Aorta (tissue), 5 donors: Measurements from ENCODE around the gene ASXL2. TPM values are rescaled to one million over a fixed set of nuclear protein-coding genes. Genes with fewer than 3 reads are reported as not detected.
"Not testable (repeated sequence)": the region's sequence is repeated elsewhere in the genome, so short reads cannot be mapped to it uniquely, and the experiment has no call there.

Experiments
- ATAC-seq: fragments of 200-7000 bp; cut with Tn5 transposase; one replicate; pipeline ENCODE4 v1.9.1; 2022; ENCODE audit warnings: moderate library complexity; ENCODE audit not compliant: low FRiP score
- DNase-seq, 2 donors: peaks; one replicate each; pipeline ENCODE4 v3.0.0-alpha.2; 2020
- H3K27ac ChIP-seq, 2 donors: one replicate each; pipeline ENCODE4 v1.5.1; 2013; ENCODE audit warnings: low read length in 2 of 2, mild to moderate bottlenecking in 2 of 2, moderate library complexity in 2 of 2, control low read depth in 1 of 2, inconsistent platforms in 1 of 2, low read depth in 1 of 2
- H3K27me3 ChIP-seq, 2 donors: one replicate each; pipeline ENCODE4 v1.6.1; 2013; ENCODE audit warnings: control low read depth in 1 of 2, low read length in 1 of 2, mild to moderate bottlenecking in 1 of 2, moderate library complexity in 1 of 2; ENCODE audit not compliant: insufficient read depth in 2 of 2, control insufficient read depth in 1 of 2
- H3K36me3 ChIP-seq, 2 donors: one replicate each; pipeline ENCODE4 v1.6.1; 2013; ENCODE audit warnings: control low read depth in 1 of 2, low read length in 1 of 2, mild to moderate bottlenecking in 1 of 2; ENCODE audit not compliant: insufficient read depth in 2 of 2, control insufficient read depth in 1 of 2
- H3K4me1 ChIP-seq, 2 donors: one replicate each; pipeline ENCODE4 v1.6.1; 2013; ENCODE audit warnings: low read length in 2 of 2, control low read depth in 1 of 2, mild to moderate bottlenecking in 1 of 2, moderate library complexity in 1 of 2; ENCODE audit not compliant: insufficient read depth in 2 of 2, control insufficient read depth in 1 of 2
- H3K4me3 ChIP-seq, 2 donors: one replicate each; pipeline ENCODE4 v1.5.1; 2013; ENCODE audit warnings: low read length in 2 of 2, control low read depth in 1 of 2, mild to moderate bottlenecking in 1 of 2
- H3K9me3 ChIP-seq: one replicate; pipeline ENCODE4 v1.6.1; 2013; ENCODE audit warnings: mild to moderate bottlenecking, low read length; ENCODE audit not compliant: control insufficient read depth
- WGBS, 2 donors: extraction: QIAGEN DNeasy Blood & Tissue Kit; methylation state at CpG; one replicate each; pipeline ENCODE4 v1.1.7; 2013; 5-methylcytosine and 5-hydroxymethylcytosine counted together
- intact Hi-C, 2 donors: fragments of 100-400 bp; cut with DNase I; formaldehyde crosslinking; loops; one replicate each; pipeline versions ENCODE4 v1.14.2 to v1.15.0; 2022
- polyA plus RNA-seq, 2 donors: library from polyadenylated mRNA; stranded (reverse); fragments of 200-250 nt; gene quantifications; one replicate each; pipeline ENCODE4 v1.2.3, GENCODE V29; 2013
- total RNA-seq, 2 donors: library from RNA; stranded (reverse); fragmentation: NEBNext Ultra II Directional; extraction: Animal tissue kit (Norgen Biotek cat#: 25700); gene quantifications; one replicate each; pipeline ENCODE4 v1.2.1, GENCODE V29; 2021
- donor health status: healthy with polysubstance abuse.
- donor health status: Bipolar disorder and iron deficiency.
- donor health status: DM: no; HTN: no; CAD: no.
- donor health status: DM: no; HTN: no; CAD: no.
- donor health status: DM: yes; HTN: yes; CAD: no.

Gene ASXL2
- total and polyA plus RNA-seq, 4 donors: 1.4 to 32.7 (median 14.2) TPM

DNA sequence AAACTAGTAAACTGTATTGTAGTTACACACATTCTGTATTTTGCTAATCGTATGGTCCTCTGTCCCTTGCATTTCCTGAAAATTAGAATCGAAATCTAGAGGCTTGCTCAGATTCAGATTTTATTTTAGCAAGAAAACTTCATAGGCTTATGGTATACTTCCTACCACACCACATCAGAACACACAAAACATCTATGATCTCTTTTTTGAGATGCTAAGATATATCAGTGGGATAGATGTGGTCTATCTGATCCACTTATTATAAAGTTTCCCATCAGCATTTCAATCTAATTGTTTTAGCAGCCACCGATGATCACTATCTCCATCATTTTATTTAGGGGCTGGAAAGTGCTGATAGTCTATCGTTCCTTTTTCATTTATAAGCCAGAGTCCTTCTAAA is 27.9 kb downstream of the ASXL2 start:
- DNase-seq, H3K27ac ChIP-seq, ATAC-seq, H3K9me3 ChIP-seq, H3K36me3 ChIP-seq, H3K4me1 ChIP-seq, H3K27me3 ChIP-seq, H3K4me3 ChIP-seq, intact Hi-C loops: not testable (repeated sequence)
- 59 to 62% methylated on average over 4 of the region's 4 CpGs for WGBS, 2 donors

DNA sequence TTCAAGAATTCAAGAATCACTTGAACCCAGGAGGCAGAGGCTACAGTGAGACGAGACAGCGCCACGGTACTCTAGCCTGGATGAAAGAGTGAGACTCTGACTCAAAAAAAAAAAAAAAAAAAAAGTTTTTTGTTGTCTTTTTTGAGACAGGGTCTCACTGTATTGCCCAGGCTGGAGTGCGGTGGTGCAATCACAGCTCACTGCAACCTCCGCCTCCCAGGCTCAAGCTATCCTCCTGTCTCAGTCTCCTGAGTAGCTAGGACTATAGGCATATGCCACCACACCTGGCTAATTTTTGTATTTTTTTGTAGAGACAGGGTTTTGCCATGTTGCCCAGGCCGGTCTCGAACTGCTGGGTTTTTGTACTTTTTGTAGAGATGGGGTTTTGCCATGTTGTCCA is 28.9 kb downstream of the ASXL2 start:
- H3K4me1 ChIP-seq, ATAC-seq, H3K4me3 ChIP-seq, H3K27ac ChIP-seq, H3K9me3 ChIP-seq, H3K27me3 ChIP-seq, DNase-seq, H3K36me3 ChIP-seq, intact Hi-C loops: not testable (repeated sequence)
- WGBS, 2 donors: 96 to 97% methylated on average over 7 of the region's 7 CpGs

DNA sequence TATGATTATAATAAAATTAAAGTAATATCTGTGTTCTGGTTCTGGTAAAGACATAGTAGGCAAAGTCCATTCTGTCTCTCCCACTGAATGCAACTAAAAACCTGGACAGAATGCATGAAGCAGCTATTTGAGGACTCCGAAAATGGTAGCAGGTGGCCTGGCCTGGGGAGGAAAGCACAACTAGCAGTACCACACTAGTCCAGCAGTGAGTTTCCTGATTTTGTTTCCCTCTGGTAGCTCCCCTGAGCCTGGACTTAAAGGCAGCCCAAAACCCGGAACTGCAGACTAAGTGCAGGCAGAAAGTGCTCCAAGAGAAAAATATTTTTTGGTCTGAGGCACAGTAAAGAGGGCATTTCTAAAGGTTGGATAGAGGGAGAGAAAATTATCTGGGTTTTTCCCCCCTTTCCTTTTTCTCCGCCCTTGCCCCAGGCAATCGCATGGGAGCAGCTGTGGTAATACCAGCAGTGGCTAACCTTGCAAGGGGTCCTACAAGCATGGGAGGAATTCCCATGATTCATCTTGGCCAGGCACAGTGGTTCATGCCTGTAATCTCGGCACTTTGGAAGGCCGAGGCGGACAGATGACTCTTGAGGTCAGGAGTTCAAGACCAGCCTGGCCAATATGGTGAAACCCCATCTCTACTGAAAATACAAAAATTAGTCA is 32.3 kb downstream of the ASXL2 start:
- no peak overlapping the region for H3K27ac ChIP-seq
- H3K9me3 ChIP-seq: no peaks in the 10 kb centered on the region
- H3K27me3 ChIP-seq: no peaks in the 10 kb centered on the region
- ATAC-seq: no peak
- no peak for DNase-seq
- no peaks in the 10 kb centered on the region for H3K4me1 ChIP-seq
- intact Hi-C loops: no loop called here
- no peak overlapping the region for H3K4me3 ChIP-seq
- peaks cover 0 to 2% of the 10 kb centered on the region in 2 donors for H3K36me3 ChIP-seq
- 90 to 91% methylated on average over 7 of the region's 7 CpGs for WGBS, 2 donors

DNA sequence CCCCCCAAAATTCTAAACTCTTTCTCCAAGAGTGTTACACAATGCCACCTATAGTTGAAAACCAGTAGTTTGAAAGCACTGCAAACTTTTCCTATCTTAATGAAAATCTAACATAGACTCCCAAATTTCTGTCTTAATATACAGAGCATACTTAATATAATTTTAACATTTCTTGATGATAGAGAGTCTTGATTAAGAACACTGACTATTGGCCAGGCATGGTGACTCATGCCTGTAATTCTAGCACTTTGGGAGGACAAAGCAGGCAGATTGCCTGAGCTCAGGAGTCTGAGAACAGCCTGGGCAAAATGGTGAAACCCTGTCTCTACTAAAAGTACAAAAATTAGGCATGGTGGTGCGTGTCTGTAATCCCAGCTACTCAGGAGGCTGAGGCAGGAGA is 34.2 kb downstream of the ASXL2 start:
- Histone ChIP-seq H3K4me1 (no peaks in the 10 kb centered on the region), H3K36me3 (peaks cover 0 to 2% of the 10 kb centered on the region in 2 donors), H3K27ac (no peak overlapping the region), H3K27me3 (no peaks in the 10 kb centered on the region), H3K4me3 (no peak overlapping the region), H3K9me3 (no peaks in the 10 kb centered on the region)
- intact Hi-C loops: no loop called here
- WGBS, 2 donors: 88 to 94% methylated on average over 1 of the region's 1 CpG
- ATAC-seq (no peak), DNase-seq (no peak)

DNA sequence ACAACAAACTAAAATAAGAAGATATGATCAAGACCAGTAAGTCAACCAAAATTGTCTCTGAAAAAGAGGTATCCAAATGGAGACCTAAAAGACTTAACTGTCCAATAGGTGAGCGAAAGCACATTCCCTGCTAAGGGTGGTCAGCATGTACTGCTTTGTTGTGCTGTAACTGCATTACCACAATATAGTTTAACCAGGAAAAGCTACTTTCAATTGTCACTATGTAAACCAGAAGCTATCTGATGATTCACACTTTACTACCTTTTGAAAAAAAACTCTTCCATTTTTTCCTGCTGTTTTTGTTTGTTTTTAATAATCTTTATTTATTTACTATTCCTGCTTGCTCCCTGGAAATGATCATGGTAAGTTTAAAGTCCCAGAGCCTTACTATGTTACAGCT is 36.1 kb downstream of the ASXL2 start:
- 98 to 100% methylated on average over 1 of the region's 1 CpG for WGBS, 2 donors
- DNase-seq (no peak), ATAC-seq (no peak)
- Histone ChIP-seq H3K4me1 (no peaks in the 10 kb centered on the region), H3K36me3 (peaks cover 0 to 2% of the 10 kb centered on the region in 2 donors), H3K4me3 (no peak overlapping the region), H3K9me3 (no peaks in the 10 kb centered on the region), H3K27ac (no peak overlapping the region), H3K27me3 (no peaks in the 10 kb centered on the region)
- intact Hi-C loops: no loop called here

DNA sequence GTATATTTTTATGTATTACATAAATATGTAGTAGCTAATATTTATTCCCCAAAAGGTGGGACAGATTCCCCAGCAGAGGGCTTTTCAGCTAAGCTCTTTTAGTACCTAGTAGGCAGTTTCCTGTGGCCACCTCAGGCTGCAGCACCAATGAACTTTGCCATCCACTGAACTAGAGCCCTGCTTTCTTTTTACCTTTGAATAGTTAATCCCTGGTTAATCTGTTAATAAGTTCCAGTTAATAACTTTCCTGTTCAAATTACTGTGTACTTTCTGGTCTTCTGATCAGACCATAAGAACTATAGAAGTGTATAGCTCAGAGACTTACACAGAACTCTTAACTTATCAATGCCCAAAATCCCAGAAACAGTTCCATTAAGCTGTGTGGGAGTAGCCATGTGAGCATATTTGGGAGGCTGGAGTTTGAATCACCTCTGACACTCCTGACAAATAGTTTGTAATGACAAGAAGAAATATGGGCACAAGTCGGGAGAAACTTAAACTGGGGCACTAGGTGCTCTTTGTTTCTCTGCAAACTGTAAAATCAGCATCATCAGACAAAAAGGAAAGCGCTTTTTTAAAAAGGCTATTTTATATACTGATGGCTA is 40.0 kb downstream of the ASXL2 start:
- intact Hi-C loops: no loop called here

DNA sequence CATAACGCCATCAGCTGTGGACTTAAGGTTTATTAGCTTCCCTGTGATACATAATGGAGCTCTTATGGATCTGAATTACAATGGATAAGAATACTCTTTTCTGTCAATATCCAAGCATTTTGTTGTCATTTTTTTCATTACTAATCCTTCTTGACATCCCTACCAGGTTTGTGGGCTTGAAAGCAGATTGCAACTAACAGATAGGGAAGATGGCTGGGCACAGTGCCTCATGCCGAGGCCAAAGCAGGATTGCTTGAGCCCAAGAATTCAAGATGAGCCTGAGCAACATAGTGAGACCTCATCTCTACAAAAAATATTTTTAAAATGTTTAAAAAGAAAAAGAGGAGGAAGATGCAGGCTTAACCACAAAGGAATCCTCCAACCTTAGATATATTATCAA is 42.4 kb downstream of the ASXL2 start:
- ATAC-seq: no peak
- intact Hi-C loops: no loop called here
- H3K27me3 ChIP-seq: no peaks in the 10 kb centered on the region
- DNase-seq: no peak
- WGBS, 2 donors: 92 to 99% methylated on average over 2 of the region's 2 CpGs
- no peaks in the 10 kb centered on the region for H3K36me3 ChIP-seq
- H3K4me3 ChIP-seq: no peak overlapping the region
- H3K9me3 ChIP-seq: peaks cover under 1% of the 10 kb centered on the region
- no peak overlapping the region for H3K27ac ChIP-seq
- no peaks in the 10 kb centered on the region for H3K4me1 ChIP-seq

More for the DNA sequence above, 40.0 kb downstream of the ASXL2 start:
- 74 to 87% methylated on average over 2 of the region's 2 CpGs for WGBS, 2 donors
- Histone ChIP-seq H3K4me3 (no peak overlapping the region), H3K9me3 (no peaks in the 10 kb centered on the region), H3K36me3 (no peaks in the 10 kb centered on the region), H3K27ac (no peak overlapping the region), H3K4me1 (no peaks in the 10 kb centered on the region), H3K27me3 (no peaks in the 10 kb centered on the region)
- DNase-seq (no peak), ATAC-seq (no peak)

DNA sequence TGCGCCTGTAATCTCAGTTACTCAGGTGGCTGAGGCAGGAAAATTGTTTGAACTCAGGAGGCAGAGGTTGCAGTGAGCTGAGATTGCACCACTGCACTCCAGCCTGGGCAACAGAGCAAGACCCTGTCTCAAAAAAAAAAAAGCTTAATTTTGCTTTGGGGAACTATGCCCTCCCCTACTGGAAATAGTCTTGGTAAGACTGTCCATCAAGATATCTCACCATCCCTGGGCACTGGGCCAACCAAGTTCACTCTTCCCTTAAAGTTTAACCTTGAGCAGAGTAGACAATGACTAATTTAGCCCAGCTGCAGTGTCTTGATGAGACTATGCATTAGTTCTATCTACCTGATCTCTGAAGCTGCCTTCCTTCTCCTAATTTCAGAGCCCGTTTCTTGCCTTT is 44.7 kb downstream of the ASXL2 start:
- H3K36me3 ChIP-seq: no peaks in the 10 kb centered on the region
- intact Hi-C loops: no loop called here
- no peaks in the 10 kb centered on the region for H3K27me3 ChIP-seq
- H3K9me3 ChIP-seq: peaks cover 1% of the 10 kb centered on the region
- no peak overlapping the region for H3K4me3 ChIP-seq
- 98 to 99% methylated on average over 2 of the region's 2 CpGs for WGBS, 2 donors
- no peak overlapping the region for H3K27ac ChIP-seq
- H3K4me1 ChIP-seq: no peaks in the 10 kb centered on the region
- no peak for ATAC-seq
- no peak for DNase-seq

DNA sequence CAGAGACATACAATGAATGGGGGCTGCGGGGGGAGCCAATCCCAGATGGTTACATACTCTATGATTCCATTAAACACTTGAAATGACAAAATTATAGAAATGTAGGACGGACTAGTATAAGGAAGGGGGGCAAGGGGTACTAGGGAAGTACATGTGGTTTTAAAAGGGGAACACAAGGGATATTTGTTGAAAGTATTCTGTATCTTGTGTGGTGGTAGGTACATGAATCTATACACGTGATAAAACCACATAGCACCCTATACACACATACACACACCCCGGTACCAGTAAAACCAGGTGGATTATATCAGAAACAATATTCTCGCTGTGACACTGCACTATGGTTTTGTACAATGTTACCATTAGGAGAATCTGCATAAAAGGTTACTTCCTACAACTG is 45.4 kb downstream of the ASXL2 start:
- intact Hi-C loops: no loop called here
- Histone ChIP-seq H3K27me3 (no peaks in the 10 kb centered on the region), H3K4me1 (no peaks in the 10 kb centered on the region), H3K36me3 (no peaks in the 10 kb centered on the region), H3K4me3 (no peak overlapping the region), H3K27ac (no peak overlapping the region), H3K9me3 (peaks cover 1% of the 10 kb centered on the region)
- 86 to 89% methylated on average over 5 of the region's 5 CpGs for WGBS, 2 donors
- DNase-seq (no peak), ATAC-seq (no peak)
